AG04449 (cell line): ENCODE data around the gene C20orf144.

ENCODE experiments used
- CTCF ChIA-PET: fragments of 350-600 bp; formaldehyde crosslinking; extraction: SDS; loops from one replicate; lab custom pipeline; 2021; ENCODE audit warnings: antibody characterized with exemption; lab: Yijun Ruan, JAX
- POLR2A ChIA-PET: fragments of 400-600, 350-600 bp; formaldehyde crosslinking; extraction: SDS; loops from one replicate; lab custom pipeline; 2020; ENCODE audit warnings: antibody characterized with exemption, inconsistent platforms; lab: Yijun Ruan, JAX
- DNase-seq: peaks from one replicate; pipeline ENCODE4 v3.0.0-alpha.2; 2010; ENCODE audit warnings: low read depth, low spot score
- H3K4me3 ChIP-seq: 2 replicates; pipeline ENCODE4 v1.5.1; 2011; ENCODE audit warnings: low read depth, mild to moderate bottlenecking, control low read depth, low read length
- CTCF ChIP-seq: IDR thresholded peaks from one replicate; pipeline ENCODE4 v1.5.1; 2011; ENCODE audit warnings: mild to moderate bottlenecking, moderate library complexity, low read length, control low read depth, inconsistent platforms; ENCODE audit not compliant: insufficient read depth; ENCODE audit errors: missing control alignments

C20orf144 gene

GRCh38 chr20:33701629-33702450 lies 39.7 kb downstream of the C20orf144 start:
- DNase-seq = no peak
- POLR2A ChIA-PET = no interaction called here
- CTCF ChIA-PET = no interaction called here
- H3K4me3 ChIP-seq = no peak overlapping the region
- no peak for TF ChIP-seq CTCF

- ChIA-PET CTCF (no interaction called here), POLR2A (no interaction called here)
- no peak for TF ChIP-seq CTCF
- no peak overlapping the region for H3K4me3 ChIP-seq
- no peak for DNase-seq
These were observed 40.7 kb downstream of the C20orf144 start for GRCh38 chr20:33702861-33703260.

DNA sequence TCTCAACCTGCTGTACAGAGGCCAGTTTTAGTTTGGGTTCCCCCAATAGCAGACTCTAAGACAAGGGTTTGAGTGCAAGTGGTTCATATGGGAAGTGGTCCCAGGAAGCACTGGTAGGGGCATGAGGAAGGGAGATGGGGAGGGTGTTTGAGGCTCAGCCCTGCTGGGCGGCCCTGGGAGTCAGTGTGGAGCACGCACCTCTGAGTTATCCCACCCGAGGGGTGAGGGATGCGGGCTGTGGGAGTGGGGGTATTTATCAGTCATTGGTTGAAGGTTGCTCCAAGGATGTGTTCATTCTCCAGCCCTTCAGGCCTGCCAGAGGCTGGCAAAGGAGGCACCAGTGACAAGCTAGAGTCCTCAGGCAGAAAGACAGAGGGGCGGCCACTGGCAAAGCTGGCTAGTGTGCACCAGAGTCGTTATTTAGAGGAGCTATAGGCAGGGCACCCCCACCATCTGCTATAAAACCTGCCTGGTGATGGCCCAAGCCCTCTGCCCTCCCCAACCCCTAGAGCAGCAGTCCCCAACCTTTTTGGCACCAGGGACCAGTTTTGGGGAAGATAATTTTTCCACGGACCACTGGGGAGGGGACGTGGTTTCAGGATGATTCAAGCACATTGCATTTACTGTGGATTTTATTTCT lies 41.5 kb downstream of the C20orf144 start:
- H3K4me3 ChIP-seq = no peak overlapping the region
- ChIA-PET POLR2A (interaction anchor here (0.9 kb wide), 1 partner anchor 16 kb away, joined by 3 read pairs; the partner anchor contains the start of gene PXMP4), CTCF (no interaction called here)
- TF ChIP-seq CTCF = no peak
- DNase-seq = no peak

DNA sequence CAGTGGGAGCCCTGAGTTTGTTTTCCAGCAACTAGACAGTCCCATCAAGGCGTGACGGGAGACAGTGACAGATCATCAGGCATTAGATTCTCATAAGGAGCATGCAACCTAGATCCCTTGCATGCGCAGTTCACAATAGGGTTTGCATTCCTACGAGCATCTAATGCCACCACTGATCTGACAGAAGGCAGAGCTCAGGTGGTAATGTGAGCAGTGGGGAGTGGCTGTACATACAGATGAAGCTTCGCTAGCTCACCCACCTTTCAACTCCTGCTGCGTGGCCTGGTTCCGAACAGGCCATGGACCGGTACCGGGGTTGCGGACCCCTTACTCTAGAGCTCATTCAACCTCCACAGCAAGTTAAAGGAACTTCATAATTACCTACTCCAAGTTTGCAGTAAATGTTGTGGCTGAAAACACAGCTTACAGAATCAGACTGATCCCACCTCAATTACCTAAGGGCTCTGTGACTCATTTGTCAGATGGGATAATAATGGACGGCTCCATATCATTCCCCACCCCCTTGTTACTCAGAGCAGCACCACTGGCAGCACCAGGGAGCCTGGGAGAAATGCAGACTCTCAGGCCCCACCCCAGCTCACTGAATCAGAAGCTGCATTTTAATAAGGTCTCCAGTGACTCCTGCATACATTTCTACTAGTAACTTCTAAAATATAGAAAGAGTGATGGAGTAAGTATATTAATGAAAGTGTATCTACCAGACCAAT lies 42.2 kb downstream of the C20orf144 start:
- H3K4me3 ChIP-seq = no peak overlapping the region
- POLR2A ChIA-PET = interaction anchor here (0.9 kb wide), 1 partner anchor 16 kb away, joined by 3 read pairs; the partner anchor contains the start of gene PXMP4
- no peak for TF ChIP-seq CTCF
- CTCF ChIA-PET = no interaction called here
- no peak for DNase-seq

- no peak overlapping the region for H3K4me3 ChIP-seq
- DNase-seq = no peak
- ChIA-PET POLR2A (no interaction called here), CTCF (no interaction called here)
- TF ChIP-seq CTCF = no peak
These were observed 45.5 kb downstream of the C20orf144 start for GRCh38 chr20:33707668-33708067.

- ChIA-PET CTCF (no interaction called here), POLR2A (no interaction called here)
- TF ChIP-seq CTCF = no peak
- no peak overlapping the region for H3K4me3 ChIP-seq
- no peak for DNase-seq
These were observed 47.3 kb downstream of the C20orf144 start for GRCh38 chr20:33709398-33709797.
